Mucosa of descending colon (tissue), 3 donors: ENCODE data around the gene TMEM272. TPM values are rescaled to one million over a fixed set of nuclear protein-coding genes. Genes with fewer than 3 reads are reported as not detected.

Experiments used
- ATAC-seq: fragments of 200-7000 bp; cut with Tn5 transposase; one replicate; pipeline ENCODE4 v1.9.1; 2020; ENCODE audit warnings: mild to moderate bottlenecking, moderate library complexity
- DNase-seq, 3 donors: peaks; one replicate each; pipeline ENCODE4 v3.0.0-alpha.2; 2020
- H3K36me3 ChIP-seq: fragments of 200-600 bp; one replicate; pipeline ENCODE4 v1.8.0; 2021; ENCODE audit warnings: low read depth, mild to moderate bottlenecking
- H3K4me1 ChIP-seq: fragments of 200-600 bp; one replicate; pipeline ENCODE4 v1.8.0; 2021; ENCODE audit warnings: low read depth, mild to moderate bottlenecking
- H3K4me3 ChIP-seq: fragments of 200-600 bp; one replicate; pipeline ENCODE4 v1.8.0; 2021; ENCODE audit warnings: mild to moderate bottlenecking
- H3K9me3 ChIP-seq: fragments of 200-600 bp; one replicate; pipeline ENCODE4 v1.8.0; 2021; ENCODE audit warnings: mild to moderate bottlenecking
- CTCF ChIP-seq: fragments of 200-600 bp; IDR thresholded peaks from one replicate; pipeline ENCODE4 v1.8.0; 2022; ENCODE audit warnings: antibody characterized with exemption, mild to moderate bottlenecking
- intact Hi-C, 2 donors: fragments of 100-400 bp; cut with DNase I in 1 of 2; cut with micrococcal nuclease in 1 of 2; formaldehyde crosslinking; loops; one replicate each; pipeline versions ENCODE4 v1.11.0 to v1.11.1; 2022; cut with DNase I, micrococcal nuclease
- total RNA-seq, 3 donors: library from RNA; stranded (reverse); fragmentation: NEBNext Ultra II Directional in 2 of 3; extraction: Animal tissue kit (Norgen Biotek cat#: 25700) in 2 of 3; gene quantifications; one replicate each; pipeline versions ENCODE4 v1.2.1 to v1.2.4, GENCODE V29; 2021 to 2023
- donor health status: DM: no; HTN: no; CAD: no; lungs with moderate emphysema.
- donor health status: DM: no; HTN: no; CAD: no.
- donor health status: DM: no; HTN: yes; CAD: no.

TMEM272 gene
- total RNA-seq, 3 donors from 2014 or later, result 0.07 to 0.35 (median 0.29) TPM

- TF ChIP-seq CTCF, result no peak
- DNase-seq (peak; percentile 94 to 95 (median 95)), ATAC-seq (peak; percentile 91)
- H3K4me3 ChIP-seq, result peak within 1 kb of the TSS; percentile 83
- intact Hi-C loops, result no loop called here
- peaks cover 28% of the 10 kb centered on the region for H3K4me1 ChIP-seq
- no peaks in the 10 kb centered on the region for H3K9me3 ChIP-seq
- H3K36me3 ChIP-seq, result no peaks in the 10 kb centered on the region
Measured at GRCh38 chr13:51803422-51804294, 41.3 kb downstream of the TMEM272 start, which contains the start of gene DHRS12. TSS of gene DHRS12 (minus strand) at chr13:51804163. CDS start at chr13:51799659, 4,504 bp downstream.

GRCh38 chr13:51802631-51803418 is 42.2 kb downstream of the TMEM272 start:
- no peaks in the 10 kb centered on the region for H3K9me3 ChIP-seq
- no peaks in the 10 kb centered on the region for H3K36me3 ChIP-seq
- no peak for ATAC-seq
- H3K4me1 ChIP-seq, result peaks cover 28% of the 10 kb centered on the region
- peak in 2 of 3 donors; percentile 19 to 48 for DNase-seq
- TF ChIP-seq CTCF, result no peak
- no peak overlapping the region for H3K4me3 ChIP-seq
- intact Hi-C loops, result no loop called here

- no peak for TF ChIP-seq CTCF
- no peak overlapping the region for H3K4me3 ChIP-seq
- DNase-seq, result peak; percentile 84 to 88 (median 85)
- intact Hi-C loops, result no loop called here
- no peaks in the 10 kb centered on the region for H3K9me3 ChIP-seq
- no peaks in the 10 kb centered on the region for H3K36me3 ChIP-seq
- peak; percentile 50 for ATAC-seq
- H3K4me1 ChIP-seq, result peaks cover 28% of the 10 kb centered on the region
Measured at GRCh38 chr13:51801631-51802099, 43.3 kb downstream of the TMEM272 start.

DNA sequence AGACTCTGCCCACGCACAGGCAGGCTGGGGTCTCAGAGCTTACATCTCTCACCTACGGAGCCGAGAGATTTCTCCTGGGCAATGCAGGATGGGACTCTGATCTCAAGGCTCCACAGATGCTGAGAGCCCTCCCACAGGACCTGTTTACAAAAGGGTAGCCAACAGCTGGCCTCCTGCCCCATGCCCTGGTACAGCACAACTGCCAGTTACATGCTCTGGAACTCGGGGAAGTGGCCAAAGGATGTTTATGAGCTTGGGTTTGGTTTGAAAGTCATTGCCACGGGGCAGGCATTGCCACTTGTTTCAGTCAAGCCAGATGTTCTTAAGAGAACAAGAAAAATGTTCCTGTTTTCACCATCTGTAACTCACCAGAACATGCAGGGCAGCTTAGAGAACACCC is 44.5 kb downstream of the TMEM272 start:
- DNase-seq, result no peak
- H3K4me3 ChIP-seq, result no peak overlapping the region
- ATAC-seq, result no peak
- no peaks in the 10 kb centered on the region for H3K36me3 ChIP-seq
- peaks cover 28% of the 10 kb centered on the region for H3K4me1 ChIP-seq
- H3K9me3 ChIP-seq, result no peaks in the 10 kb centered on the region
- intact Hi-C loops, result no loop called here
- TF ChIP-seq CTCF, result no peak

GRCh38 chr13:51799261-51799660 is 45.7 kb downstream of the TMEM272 start:
- intact Hi-C loops, result no loop called here
- ATAC-seq, result no peak
- DNase-seq, result no peak
- no peak for TF ChIP-seq CTCF
- Histone ChIP-seq H3K36me3 (no peaks in the 10 kb centered on the region), H3K4me3 (no peak overlapping the region), H3K9me3 (no peaks in the 10 kb centered on the region), H3K4me1 (peaks cover 19% of the 10 kb centered on the region)
